Skin epidermis (tissue), 12 donors: ENCODE measurements around the gene ARVCF.

Experiments
- H3K27ac ChIP-seq, 21 experiments: fragments of 200-600 bp; sonication (generic) in 11 of 21; one replicate each; pipeline ENCODE4 v1.5.0; 2020; ENCODE audit warnings: mild to moderate bottlenecking in 3 of 21, inconsistent platforms in 2 of 21, moderate library complexity in 2 of 21
- H3K4me3 ChIP-seq, 7 experiments: fragments of 200-600 bp; sonication (generic) in 2 of 7; one replicate each; pipeline ENCODE4 v1.5.0; 2020; ENCODE audit warnings: inconsistent platforms in 2 of 7, mild to moderate bottlenecking in 2 of 7, moderate library complexity in 1 of 7

Gene ARVCF

DNA sequence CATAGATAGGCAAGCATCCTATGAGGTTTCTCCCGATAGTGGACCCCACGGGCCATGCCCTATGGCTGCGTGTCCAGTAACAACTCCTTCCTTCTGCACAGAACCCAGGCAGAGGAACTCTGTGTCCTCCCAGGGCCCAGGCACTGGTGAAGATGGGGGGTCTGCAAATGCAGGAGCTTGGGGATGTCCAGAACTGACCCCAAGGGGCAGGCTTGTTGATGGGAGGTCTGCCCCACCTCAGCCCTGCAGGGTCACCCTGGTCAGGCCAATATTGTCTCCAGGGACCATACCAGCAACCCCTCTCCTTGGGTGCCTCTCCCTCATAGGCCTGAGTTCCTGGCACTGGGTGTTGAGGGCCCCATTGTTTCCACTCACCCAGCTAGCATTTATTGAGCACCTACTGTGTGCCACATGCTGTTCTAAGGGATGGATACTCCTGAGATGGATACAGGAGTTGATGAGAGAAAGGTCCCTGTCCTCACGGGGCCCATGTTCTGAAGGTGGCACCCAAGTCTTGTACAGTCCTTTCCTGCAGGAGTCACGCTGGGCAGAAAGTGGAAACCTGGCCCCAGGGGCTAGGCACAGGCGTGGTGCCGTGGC lies 48.7 kb downstream of the ARVCF start:
- no peak overlapping the region for H3K4me3 ChIP-seq
- H3K27ac ChIP-seq: no peak overlapping the region

DNA sequence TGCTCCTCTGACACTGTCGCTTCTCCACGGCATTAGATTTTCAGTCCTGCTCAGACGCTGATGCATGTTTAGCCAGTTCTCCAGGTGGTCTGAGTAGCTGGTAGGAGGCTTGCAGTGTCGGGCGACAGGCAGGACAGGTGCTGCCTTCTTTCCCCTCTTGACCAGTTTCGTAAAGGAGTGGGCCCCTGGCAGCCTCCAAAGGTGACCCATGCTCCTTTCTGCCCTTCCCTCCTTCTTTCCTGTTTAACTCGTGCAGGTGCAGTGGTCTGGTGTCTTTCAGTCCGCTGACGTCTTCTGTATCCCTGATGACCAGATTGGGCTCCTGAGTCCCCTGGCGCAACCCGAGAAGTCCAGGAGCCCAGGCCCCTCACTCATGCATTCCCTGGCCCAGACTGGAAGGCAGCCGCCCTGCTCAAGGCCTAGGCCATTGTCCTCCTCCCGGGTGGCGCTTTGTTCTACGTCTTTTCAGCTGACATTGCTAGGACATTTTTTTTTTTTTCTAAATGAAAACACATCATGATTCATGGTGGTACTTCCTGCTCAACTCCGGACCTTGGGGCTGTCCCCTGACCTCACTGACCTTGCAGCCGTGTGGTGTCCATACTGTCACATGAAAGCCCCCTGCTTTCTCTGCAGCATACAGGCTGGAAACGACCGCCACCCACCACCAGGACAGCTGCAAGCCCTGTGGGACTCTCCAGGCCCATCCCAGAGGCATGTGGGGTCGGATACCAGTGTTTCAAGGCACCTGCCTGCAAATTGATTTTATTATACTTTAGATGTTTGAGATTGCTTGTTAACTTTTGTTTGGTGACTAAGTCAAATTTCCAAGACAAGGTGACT lies 49.5 kb downstream of the ARVCF start:
- no peak overlapping the region for H3K4me3 ChIP-seq
- no peak overlapping the region for H3K27ac ChIP-seq

DNA sequence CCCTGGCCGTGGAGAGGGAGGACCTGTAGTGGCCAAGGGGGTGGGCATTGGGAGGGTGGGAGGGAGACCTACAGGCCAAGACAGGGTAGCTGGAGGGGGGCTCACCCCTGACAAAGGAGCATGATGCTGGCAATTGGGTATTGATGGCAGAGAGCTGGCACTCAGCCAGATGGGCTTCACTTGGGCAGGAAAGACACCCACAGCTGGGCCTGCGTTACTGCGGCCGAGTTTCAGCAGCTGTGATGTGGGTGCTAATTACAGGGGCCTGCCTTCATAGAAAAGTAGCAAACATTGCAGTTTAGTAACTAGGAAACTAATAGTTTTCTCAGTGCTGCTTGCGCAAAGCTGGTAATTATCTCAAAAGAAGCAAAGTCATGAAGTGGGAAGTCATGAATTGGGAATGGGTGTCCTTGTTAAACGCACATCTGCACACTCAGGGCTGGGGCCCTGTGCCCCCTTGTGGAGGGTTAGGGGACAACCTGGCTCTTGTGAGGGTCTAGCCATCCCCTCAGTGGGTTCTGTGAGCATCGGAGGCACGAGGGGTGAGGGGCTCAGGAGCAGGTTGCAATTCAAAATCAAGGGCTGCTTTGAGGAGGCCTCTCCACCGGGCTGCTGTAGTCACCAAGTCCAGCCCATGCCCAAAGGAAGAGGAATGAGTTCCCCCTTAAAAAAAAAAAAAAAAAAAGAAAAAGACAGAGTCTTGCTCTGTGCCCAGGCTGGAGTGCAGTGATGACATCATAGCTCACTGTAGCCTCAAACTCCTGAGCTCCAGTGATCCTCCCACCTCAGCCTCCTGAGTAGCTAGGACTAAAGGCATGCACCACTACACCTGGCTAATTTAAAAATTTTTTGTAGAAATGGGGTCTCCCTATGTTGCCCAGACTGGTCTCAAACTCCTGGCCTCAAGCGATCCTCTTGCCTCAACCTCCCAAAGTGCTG lies 50.6 kb downstream of the ARVCF start:
- Histone ChIP-seq H3K27ac (peak overlapping the region in 1 of 21 experiments; percentile 24), H3K4me3 (no peak overlapping the region)

DNA sequence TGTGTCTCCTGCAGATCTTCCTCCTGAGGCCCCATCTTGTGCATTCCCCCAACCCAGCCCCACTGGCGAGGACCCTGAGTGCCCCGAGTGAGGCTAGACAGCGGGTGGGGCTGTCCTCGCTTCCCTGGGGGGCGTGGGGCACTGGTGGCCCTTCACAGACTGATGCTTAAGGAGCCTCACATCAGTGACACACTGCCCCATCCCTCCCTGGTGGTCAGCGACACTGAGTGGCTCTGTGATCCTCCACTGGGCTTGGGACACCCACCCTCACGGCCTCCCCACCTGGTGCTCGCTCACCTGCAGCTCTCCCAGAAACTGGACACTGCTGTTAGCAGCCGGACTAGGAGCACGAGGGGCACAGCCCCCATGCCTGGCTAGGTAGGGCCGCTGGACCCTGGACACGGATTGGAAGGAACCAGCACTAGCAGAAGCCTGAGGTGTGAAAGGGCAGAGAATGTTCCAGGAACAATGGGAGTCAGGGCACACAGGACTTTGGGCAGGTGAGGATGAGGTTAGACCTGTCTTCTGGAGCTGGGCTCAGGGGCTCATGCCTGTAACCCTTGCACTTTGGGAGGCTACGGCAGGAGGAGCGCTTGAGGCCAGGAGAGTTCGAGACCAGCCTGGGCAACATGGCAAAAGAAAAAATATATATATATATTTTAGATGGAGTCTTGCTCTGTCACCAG lies 51.8 kb downstream of the ARVCF start:
- peak overlapping the region in 3 of 21 experiments; percentile 5 to 75 (median 8) for H3K27ac ChIP-seq
- no peak overlapping the region for H3K4me3 ChIP-seq

DNA sequence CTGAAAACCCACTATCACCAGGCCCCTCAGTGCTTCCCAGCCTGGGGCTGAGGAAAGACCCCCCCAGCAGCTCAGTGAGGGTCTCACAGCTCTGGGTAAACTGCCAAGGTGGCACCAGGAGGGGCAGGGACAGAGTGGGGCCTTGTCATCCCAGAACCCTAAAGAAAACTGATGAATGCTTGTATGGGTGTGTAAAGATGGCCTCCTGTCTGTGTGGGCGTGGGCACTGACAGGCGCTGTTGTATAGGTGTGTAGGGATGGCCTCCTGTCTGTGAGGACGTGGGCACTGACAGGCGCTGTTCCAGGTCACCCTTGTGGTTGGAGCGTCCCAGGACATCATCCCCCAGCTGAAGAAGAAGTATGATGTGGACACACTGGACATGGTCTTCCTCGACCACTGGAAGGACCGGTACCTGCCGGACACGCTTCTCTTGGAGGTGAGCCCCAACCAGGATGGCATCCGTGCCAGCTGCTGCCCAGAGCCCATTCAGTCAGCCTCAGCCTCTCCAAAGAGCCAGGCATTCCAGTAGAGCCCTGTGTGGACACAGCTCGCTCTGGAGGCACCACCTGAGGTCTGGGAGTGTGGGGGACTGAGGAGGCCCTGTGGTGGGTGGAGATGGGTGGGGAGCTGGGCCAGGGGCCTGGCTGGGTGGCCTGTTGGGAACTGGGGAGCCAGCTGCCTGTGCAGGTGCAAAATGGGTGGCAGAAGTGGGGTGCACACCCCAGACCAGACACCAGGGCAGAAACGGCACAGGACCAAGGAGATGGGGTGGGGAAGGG lies 52.6 kb downstream of the ARVCF start:
- peak overlapping the region in 11 of 21 experiments; percentile 58 to 91 (median 75) for H3K27ac ChIP-seq
- peak overlapping the region in 2 of 7 experiments; percentile 19 to 32 for H3K4me3 ChIP-seq

DNA sequence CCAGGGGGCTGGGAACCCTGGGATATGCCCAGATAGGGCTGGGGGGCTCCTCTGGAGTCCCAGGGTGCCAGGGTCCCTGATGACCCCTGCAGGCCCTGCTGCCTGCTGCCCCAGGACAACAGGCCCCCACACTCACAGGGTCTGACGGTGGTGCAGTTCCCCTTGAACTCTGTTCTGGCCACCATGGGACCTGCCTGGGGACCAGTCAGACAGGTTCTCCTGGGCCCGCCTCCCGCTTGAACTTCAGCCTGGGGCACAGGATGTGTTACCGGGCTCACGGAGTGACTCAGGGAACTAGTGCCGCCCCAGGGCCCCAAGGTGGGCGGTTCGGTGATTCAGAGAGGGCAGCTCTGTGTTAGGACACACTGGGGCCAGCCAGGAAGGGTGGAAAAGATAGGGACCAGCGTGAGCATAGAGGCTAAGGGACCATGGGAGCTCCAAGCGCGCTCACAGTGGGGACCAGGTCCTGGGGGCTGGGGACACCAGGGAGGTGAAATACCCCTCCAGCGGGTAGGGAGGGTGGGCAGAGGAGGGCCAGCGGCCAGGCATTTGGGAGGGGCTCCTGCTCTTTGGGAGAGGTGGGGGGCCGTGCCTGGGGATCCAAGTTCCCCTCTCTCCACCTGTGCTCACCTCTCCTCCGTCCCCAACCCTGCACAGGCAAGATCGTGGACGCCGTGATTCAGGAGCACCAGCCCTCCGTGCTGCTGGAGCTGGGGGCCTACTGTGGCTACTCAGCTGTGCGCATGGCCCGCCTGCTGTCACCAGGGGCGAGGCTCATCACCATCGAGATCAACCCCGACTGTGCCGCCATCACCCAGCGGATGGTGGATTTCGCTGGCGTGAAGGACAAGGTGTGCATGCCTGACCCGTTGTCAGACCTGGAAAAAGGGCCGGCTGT lies 53.5 kb downstream of the ARVCF start:
- H3K4me3 ChIP-seq: peak overlapping the region in 5 of 7 experiments; percentile 5 to 32 (median 18)
- peak overlapping the region in 20 of 21 experiments; percentile 14 to 91 (median 70) for H3K27ac ChIP-seq

DNA sequence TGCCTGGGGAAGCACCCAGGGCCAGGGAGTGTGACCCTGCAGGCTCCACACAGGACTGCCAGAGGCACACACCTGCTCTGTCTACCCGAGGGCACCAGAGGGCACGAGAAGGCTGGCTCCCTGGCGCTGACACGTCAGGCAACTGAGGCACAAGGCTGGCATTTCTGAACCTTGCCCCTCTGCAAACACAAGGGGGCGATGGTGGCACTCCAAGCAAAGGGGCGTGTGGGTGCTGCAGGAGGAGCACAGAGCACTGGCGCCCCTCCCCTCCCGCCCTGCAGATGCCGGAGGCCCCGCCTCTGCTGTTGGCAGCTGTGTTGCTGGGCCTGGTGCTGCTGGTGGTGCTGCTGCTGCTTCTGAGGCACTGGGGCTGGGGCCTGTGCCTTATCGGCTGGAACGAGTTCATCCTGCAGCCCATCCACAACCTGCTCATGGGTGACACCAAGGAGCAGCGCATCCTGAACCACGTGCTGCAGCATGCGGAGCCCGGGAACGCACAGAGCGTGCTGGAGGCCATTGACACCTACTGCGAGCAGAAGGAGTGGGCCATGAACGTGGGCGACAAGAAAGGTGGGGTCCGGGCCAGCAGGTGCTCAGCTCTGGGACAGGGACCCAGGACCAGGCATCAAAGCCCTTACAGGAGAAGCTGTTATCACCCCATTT lies 54.2 kb downstream of the ARVCF start:
- peak overlapping the region in 20 of 21 experiments; percentile 14 to 91 (median 70) for H3K27ac ChIP-seq
- peak overlapping the region in 5 of 7 experiments; percentile 4 to 32 (median 18) for H3K4me3 ChIP-seq

DNA sequence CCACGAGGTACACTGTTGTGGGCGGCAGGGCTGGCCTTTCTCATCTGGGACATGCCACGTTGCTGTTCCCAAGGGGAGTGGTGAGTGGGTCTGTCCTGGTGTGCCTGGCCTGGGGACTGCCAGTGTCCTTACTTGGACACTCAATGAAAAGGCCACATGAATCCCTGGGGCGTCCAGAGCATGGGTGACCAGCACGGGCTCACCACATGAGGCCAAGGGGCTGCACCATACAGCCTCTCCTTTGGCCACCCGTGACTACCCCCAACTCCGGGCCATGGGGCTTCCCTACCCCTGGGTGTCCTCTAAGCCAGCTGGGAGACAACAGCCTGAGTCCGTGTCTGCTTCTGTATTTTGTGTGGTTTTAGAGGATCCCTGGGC lies 54.8 kb downstream of the ARVCF start:
- Histone ChIP-seq H3K27ac (peak overlapping the region in 5 of 21 experiments; percentile 27 to 86 (median 76)), H3K4me3 (no peak overlapping the region)

DNA sequence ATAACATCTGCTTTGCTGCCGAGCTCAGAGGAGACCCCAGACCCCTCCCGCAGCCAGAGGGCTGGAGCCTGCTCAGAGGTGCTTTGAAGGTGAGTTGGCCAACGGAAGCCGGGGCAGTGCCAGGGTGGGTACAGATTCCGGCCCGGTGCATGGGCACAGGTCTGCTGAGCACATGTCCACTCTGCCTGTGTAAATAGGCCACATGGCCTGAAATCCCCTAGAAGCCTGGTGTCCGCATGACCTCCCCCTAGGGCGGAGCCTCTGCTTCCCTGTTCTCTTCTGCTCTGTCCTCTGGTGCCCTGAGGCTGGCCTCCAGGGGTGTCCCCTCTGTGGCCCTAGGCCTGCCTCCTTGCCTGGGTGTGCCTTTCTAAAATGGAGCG lies 55.4 kb downstream of the ARVCF start:
- Histone ChIP-seq H3K27ac (peak overlapping the region in 3 of 21 experiments; percentile 27 to 76 (median 74)), H3K4me3 (no peak overlapping the region)

DNA sequence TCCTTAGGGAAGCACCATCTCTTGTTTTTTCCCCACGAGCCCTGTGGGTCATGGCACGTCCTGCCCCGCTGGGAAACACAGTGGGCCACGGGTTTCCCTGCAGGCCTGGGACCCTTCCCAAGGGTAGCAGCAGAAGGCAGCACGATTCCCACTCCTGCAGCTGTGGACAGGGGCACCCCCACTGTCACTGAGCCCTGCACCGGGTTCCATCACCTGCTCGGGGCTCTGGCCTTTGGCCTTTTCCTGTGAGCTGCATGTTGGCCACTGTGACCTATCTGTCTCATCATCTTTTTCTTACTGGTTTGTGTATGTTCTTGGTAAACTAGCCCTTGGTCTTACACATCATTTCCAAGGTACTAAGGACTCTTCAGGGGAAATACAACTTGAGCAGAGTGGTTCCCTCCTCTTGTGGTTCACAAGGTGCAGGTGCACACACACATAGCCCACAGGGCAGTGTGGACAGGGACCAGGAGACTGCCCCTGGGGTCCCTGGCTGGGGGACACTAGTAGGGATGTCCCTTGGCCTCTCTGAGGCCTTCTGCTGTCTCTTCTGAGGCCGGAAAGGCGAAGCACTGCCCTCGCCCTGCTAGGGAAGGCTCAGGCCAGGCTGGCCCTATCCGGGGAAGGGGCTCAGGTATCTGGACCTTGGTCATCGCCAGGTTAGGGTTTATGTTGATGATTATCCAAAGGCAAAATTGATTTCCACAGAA lies 56.0 kb downstream of the ARVCF start:
- Histone ChIP-seq H3K4me3 (no peak overlapping the region), H3K27ac (peak overlapping the region in 1 of 21 experiments; percentile 37)

DNA sequence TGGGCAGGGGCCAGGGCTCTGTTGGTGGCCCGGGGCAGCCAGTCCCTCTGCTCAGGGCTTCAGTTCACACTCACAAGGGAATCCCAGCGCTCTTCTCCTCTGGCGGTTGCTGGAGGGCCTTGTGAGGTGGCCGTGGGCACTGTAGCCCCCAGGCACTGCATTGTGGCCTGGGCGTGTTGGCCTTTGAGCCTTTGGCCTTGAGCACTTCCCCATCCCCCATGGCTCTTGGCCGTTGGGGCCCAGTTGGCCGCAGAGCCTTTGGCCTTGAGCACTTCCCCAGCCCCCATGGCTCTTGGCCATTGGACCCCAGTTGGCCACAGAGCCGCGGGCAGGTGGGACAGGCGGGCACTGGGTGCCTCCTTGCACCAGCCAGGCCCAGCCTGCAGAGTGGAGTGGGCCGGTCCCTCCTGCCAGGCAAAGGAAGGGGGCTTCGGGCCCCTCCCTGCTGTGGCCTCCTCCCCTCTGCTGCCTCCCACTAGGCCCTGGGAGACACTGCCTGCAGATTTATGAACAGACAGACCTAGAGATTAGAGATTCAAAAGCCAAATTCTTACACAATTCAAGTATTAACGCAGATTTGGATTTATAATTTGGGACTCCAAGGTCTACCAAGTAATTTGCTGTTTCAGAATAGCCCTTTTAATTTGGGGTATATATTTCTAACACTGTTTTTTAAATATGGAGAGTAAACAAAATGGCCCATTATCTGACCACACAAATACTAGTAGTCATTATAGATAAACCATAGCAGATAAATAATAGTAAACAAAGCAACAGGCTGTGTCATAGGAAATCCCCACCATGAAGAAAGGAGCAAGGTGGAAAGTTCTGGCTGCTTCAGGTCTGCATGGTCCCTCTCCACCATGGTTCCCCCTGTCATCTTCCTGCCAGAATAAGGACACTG lies 56.8 kb downstream of the ARVCF start:
- H3K4me3 ChIP-seq: peak overlapping the region in 4 of 7 experiments; percentile 1 to 24 (median 13)
- peak overlapping the region in 12 of 21 experiments; percentile 3 to 78 (median 50) for H3K27ac ChIP-seq

DNA sequence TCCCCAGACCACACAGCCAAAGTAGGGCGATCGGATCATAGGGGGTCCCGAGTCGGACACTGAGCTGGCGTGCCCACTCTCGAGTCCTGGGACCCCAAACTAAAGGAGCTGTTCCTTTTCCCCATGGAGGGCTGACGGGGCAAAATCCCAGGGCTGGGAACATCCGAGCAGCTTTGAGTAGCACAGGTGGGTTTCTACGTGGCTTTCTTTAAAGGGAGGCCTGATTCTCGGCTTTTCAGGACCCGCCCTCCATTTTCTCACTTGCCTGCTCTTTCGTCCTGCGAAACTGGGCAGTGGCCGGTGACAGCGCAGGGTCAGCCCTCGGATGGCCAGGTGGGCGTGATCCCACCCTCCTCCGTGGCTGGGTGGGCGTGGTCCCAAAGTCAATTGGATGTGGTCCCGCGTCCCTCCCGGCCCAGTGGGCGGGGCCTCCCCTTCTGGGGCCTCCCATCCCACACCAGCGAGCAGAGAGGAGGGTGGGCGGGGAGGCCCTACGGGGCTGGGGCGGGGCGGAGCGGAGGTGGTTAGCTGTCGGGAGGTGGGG lies 57.5 kb downstream of the ARVCF start:
- Histone ChIP-seq H3K4me3 (peak overlapping the region in 4 of 7 experiments; percentile 1 to 24 (median 13)), H3K27ac (peak overlapping the region in 12 of 21 experiments; percentile 3 to 78 (median 48))

DNA sequence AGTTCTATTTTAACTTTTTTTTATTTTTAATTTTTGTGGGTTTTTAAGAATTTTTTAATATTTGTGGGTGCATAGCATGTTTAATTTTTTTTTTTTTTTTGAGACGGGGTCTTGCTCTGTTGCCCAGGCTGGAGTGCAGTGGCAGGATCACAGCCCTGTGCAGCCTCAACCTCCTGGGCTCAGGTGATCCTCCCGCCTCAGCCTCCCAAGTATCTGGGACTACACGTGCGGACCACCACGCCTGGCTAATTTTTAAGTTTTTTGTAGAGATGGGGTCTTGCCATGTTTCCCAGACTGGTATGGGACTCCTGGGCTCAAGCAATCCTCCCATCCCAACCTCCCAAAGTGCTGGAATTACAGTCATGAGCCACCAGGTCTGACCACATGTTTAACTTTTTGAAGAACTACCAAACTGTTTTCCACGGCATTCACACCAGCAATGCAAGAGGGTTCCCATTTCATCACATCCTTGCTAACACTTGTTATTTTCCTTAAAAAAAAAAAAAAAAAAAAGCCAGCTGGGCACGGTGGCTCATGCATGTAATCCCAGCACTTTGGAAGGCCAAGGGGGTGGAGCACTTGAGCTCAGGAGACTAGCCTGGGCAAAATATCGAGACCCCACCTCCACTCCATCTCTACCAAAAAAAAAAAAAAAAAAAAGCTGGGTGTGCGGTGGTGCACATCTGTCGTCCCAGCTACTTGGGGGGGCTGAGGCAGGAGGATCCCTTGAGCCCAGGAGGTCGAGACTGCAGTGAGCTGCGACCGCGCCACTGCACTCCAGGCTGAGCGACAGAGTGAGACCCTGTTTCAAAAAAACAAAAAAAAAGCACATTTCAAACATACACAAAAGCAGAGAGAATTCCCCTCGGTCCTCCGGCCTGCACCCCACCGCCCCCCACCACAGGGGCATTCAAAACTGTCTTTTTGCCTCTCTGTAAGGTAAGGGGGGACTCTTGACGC lies 58.3 kb downstream of the ARVCF start:
- H3K27ac ChIP-seq: peak overlapping the region in 6 of 21 experiments; percentile 11 to 78 (median 52)
- no peak overlapping the region for H3K4me3 ChIP-seq

DNA sequence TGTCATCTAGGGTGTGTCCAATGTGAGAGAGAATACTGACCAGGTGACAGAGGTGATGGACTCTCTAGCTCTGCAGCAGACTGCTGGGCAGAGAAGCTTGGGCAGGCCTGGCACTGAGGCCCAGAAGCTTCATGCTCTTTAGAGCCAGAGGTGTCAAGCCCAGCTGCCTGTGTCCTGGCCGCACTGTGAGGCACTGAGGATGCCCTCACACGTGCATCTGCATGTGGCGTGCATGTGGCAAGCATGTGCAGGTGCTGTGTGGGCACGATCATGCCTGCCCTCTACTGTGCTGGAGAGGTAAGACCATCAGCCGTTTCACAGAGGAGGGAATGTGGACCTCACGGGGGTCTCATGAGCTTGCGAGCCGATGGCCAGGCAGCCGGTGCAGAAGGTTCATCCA lies 59.2 kb downstream of the ARVCF start:
- no peak overlapping the region for H3K4me3 ChIP-seq
- no peak overlapping the region for H3K27ac ChIP-seq
